H9 (cell line): ENCODE measurements around the gene KCNJ10. TPM values are rescaled to one million over a fixed set of nuclear protein-coding genes. Genes with fewer than 3 reads are reported as not detected.

Source experiments
- DNase-seq: peaks from one replicate; pipeline ENCODE4 v3.0.0-alpha.2; 2017
- H2AFZ ChIP-seq: one replicate; pipeline ENCODE4 v1.6.1; 2013; ENCODE audit warnings: mild to moderate bottlenecking, low read length, control low read depth, moderate library complexity
- H2AK5ac ChIP-seq: 2 replicates; pipeline ENCODE4 v1.6.1; 2013; ENCODE audit warnings: low read length, control low read depth, mixed read lengths; ENCODE audit not compliant: insufficient read length
- H2BK120ac ChIP-seq: one replicate; pipeline ENCODE4 v1.6.1; 2013; ENCODE audit warnings: low read depth, mild to moderate bottlenecking, low read length, control low read depth, inconsistent platforms; ENCODE audit not compliant: poor library complexity, severe bottlenecking
- H2BK12ac ChIP-seq: 2 replicates; pipeline ENCODE4 v1.6.1; 2013; ENCODE audit warnings: low read length, control low read depth, mixed read lengths, low read depth; ENCODE audit not compliant: insufficient read length
- H2BK15ac ChIP-seq: 2 replicates; pipeline ENCODE4 v1.6.1; 2013; ENCODE audit warnings: low read depth, low read length, control low read depth
- H2BK20ac ChIP-seq: one replicate; pipeline ENCODE4 v1.6.1; 2013; ENCODE audit warnings: low read depth, mild to moderate bottlenecking, low read length, control low read depth, inconsistent platforms; ENCODE audit not compliant: poor library complexity, severe bottlenecking
- H2BK5ac ChIP-seq: 2 replicates; pipeline ENCODE4 v1.6.1; 2013; ENCODE audit warnings: low read length, control low read depth, mixed read lengths; ENCODE audit not compliant: insufficient read length
- H3K14ac ChIP-seq: 2 replicates; pipeline ENCODE4 v1.6.1; 2013; ENCODE audit warnings: low read length, control low read depth; ENCODE audit not compliant: insufficient read depth
- H3K18ac ChIP-seq: 2 replicates; pipeline ENCODE4 v1.6.1; 2013; ENCODE audit warnings: low read depth, mild to moderate bottlenecking, mixed read lengths, low read length, control low read depth; ENCODE audit not compliant: insufficient read length
- H3K23ac ChIP-seq: 2 replicates; pipeline ENCODE4 v1.6.1; 2013; ENCODE audit warnings: low read length, control low read depth, mixed read lengths, low read depth; ENCODE audit not compliant: insufficient read length
- H3K23me2 ChIP-seq: 2 replicates; pipeline ENCODE4 v1.6.1; 2013; ENCODE audit warnings: low read depth, mild to moderate bottlenecking, mixed read lengths, low read length, control low read depth; ENCODE audit not compliant: insufficient read length, poor library complexity, severe bottlenecking
- H3K27ac ChIP-seq: 2 replicates; pipeline ENCODE4 v1.5.1; 2013; ENCODE audit warnings: low read length, control low read depth, mixed read lengths, low read depth; ENCODE audit not compliant: insufficient read length
- H3K27me3 ChIP-seq: 2 replicates; pipeline ENCODE4 v1.6.1; 2013; ENCODE audit warnings: low read length, control low read depth, inconsistent platforms; ENCODE audit not compliant: insufficient read depth
- H3K4ac ChIP-seq: 2 replicates; pipeline ENCODE4 v1.6.1; 2013; ENCODE audit warnings: low read depth, mild to moderate bottlenecking, control low read depth, inconsistent platforms, low read length, moderate library complexity
- H3K4me1 ChIP-seq: 2 replicates; pipeline ENCODE4 v1.6.1; 2013; ENCODE audit warnings: low read length, control low read depth, inconsistent platforms; ENCODE audit not compliant: insufficient read depth
- H3K4me2 ChIP-seq: 2 replicates; pipeline ENCODE4 v1.6.1; 2013; ENCODE audit warnings: low read length, control low read depth, mixed read lengths; ENCODE audit not compliant: insufficient read length, insufficient read depth
- H3K56ac ChIP-seq: 2 replicates; pipeline ENCODE4 v1.6.1; 2013; ENCODE audit warnings: low read depth, mild to moderate bottlenecking, mixed read lengths, low read length, control low read depth; ENCODE audit not compliant: insufficient read length
- H3K79me1 ChIP-seq: 2 replicates; pipeline ENCODE4 v1.6.1; 2013; ENCODE audit warnings: low read depth, mild to moderate bottlenecking, moderate library complexity, low read length, control low read depth, inconsistent platforms; ENCODE audit not compliant: insufficient read depth, poor library complexity, severe bottlenecking
- H3K79me2 ChIP-seq: 2 replicates; pipeline ENCODE4 v1.6.1; 2013; ENCODE audit warnings: low read length, control low read depth, inconsistent platforms; ENCODE audit not compliant: insufficient read depth
- H3K9ac ChIP-seq: 2 replicates; pipeline ENCODE4 v1.6.1; 2013; ENCODE audit warnings: low read length, control low read depth, mixed read lengths; ENCODE audit not compliant: insufficient read length; ENCODE audit errors: extremely low read depth
- H3K9me3 ChIP-seq: one replicate; pipeline ENCODE4 v1.6.1; 2013; ENCODE audit warnings: low read depth, low read length, inconsistent platforms; ENCODE audit not compliant: control insufficient read depth
- H3T11ph ChIP-seq: one replicate; pipeline ENCODE4 v1.6.1; 2013; ENCODE audit warnings: mild to moderate bottlenecking, low read length, control low read depth, inconsistent platforms
- H4K20me1 ChIP-seq: one replicate; pipeline ENCODE4 v1.6.1; 2013; ENCODE audit not compliant: control insufficient read depth, insufficient read length, insufficient read depth
- H4K5ac ChIP-seq: 2 replicates; pipeline ENCODE4 v1.6.1; 2013; ENCODE audit warnings: low read depth, mild to moderate bottlenecking, mixed read lengths, low read length, control low read depth; ENCODE audit not compliant: insufficient read length
- H4K8ac ChIP-seq: replicated peaks from 2 replicates; pipeline ENCODE4 v1.6.1; 2013; ENCODE audit warnings: low read length, control low read depth, mixed read lengths, low read depth; ENCODE audit not compliant: insufficient read length
- H4K91ac ChIP-seq: 2 replicates; pipeline ENCODE4 v1.6.1; 2013; ENCODE audit warnings: low read depth, mild to moderate bottlenecking, moderate library complexity, mixed read lengths, low read length, control low read depth; ENCODE audit not compliant: insufficient read length
- H3K27ac Mint-ChIP-seq, 3 experiments: 2 replicates in 2 of 3; 3 replicates in 1 of 3; pipeline ENCODE4 v1.8.0; 2020 to 2021; ENCODE audit warnings: mixed read lengths in 3 of 3, mild to moderate bottlenecking in 1 of 3, moderate library complexity in 1 of 3
- H3K27me3 Mint-ChIP-seq: 2 replicates; pipeline ENCODE4 v1.8.0; 2021; ENCODE audit warnings: low read depth, mild to moderate bottlenecking, moderate library complexity, mixed read lengths
- H3K36me3 Mint-ChIP-seq, 3 experiments: 2 replicates in 2 of 3; 3 replicates in 1 of 3; pipeline ENCODE4 v1.8.0; 2020 to 2021; ENCODE audit warnings: low read depth in 3 of 3, mixed read lengths in 3 of 3; ENCODE audit not compliant: insufficient read depth in 1 of 3
- H3K4me1 Mint-ChIP-seq, 2 experiments: 2 replicates each; pipeline ENCODE4 v1.8.0; 2020; ENCODE audit warnings: mixed read lengths in 2 of 2
- H3K4me3 Mint-ChIP-seq, 2 experiments: 2 replicates in 1 of 2; 3 replicates in 1 of 2; pipeline ENCODE4 v1.8.0; 2020 to 2021; ENCODE audit warnings: mild to moderate bottlenecking in 2 of 2, mixed read lengths in 2 of 2, moderate library complexity in 1 of 2
- H3K9me3 Mint-ChIP-seq, 2 experiments: 2 replicates in 1 of 2; 3 replicates in 1 of 2; pipeline ENCODE4 v1.8.0; 2020; ENCODE audit warnings: mild to moderate bottlenecking in 2 of 2, mixed read lengths in 2 of 2, moderate library complexity in 1 of 2
- WGBS: extraction: QIAGEN DNeasy Blood & Tissue Kit; methylation state at CpG from one replicate; pipeline ENCODE4 v1.1.7; 2013; ENCODE audit warnings: missing lambda C conversion rate, low lambda C conversion rate, mixed read lengths; ENCODE audit not compliant: insufficient read length; ENCODE audit errors: extremely low coverage; 5-methylcytosine and 5-hydroxymethylcytosine counted together
- total RNA-seq: library from RNA; stranded (reverse); gene quantifications from 2 replicates; pipeline ENCODE4 v1.2.1, GENCODE V29; 2021
- TF ChIP-seq, protein P1 (sequence below): fragments of 200-600 bp; sonication (generic); conservative IDR thresholded peaks from 3 replicates; pipeline ENCODE4 v1.8.0; 2021; ENCODE audit warnings: antibody characterized with exemption, mild to moderate bottlenecking

Gene KCNJ10
- total RNA-seq, 1 experiment from 2014 or later = 0.44 TPM

- WGBS = no CpG with 5 or more reads among the region's 5 CpGs
- Histone ChIP-seq H2BK20ac (no peak overlapping the region), H3K14ac (no peak overlapping the region), H2AK5ac (no peak overlapping the region), H3K4me1 (peaks cover 6% of the 10 kb centered on the region; the same call in 1 of the 2 replicates), H3K4me2 (no peak overlapping the region), H4K20me1 (no peaks in the 10 kb centered on the region), H3K79me2 (no peaks in the 10 kb centered on the region), H3K27ac (no peak overlapping the region), H3K4ac (no peak overlapping the region), H3K56ac (no peak overlapping the region), H2BK12ac (no peak overlapping the region), H4K5ac (no peak overlapping the region), H3K9ac (no peak overlapping the region), H2BK5ac (no peak overlapping the region), H3K79me1 (no peaks in the 10 kb centered on the region), H2BK15ac (no peak overlapping the region), H4K8ac (no peak overlapping the region), H2BK120ac (no peak overlapping the region), H3K23me2 (no peaks in the 10 kb centered on the region), H3K23ac (no peak overlapping the region), H2AFZ (no peak overlapping the region), H3K27me3 (no peaks in the 10 kb centered on the region), H4K91ac (no peak overlapping the region), H3K9me3 (no peaks in the 10 kb centered on the region), H3K18ac (no peak overlapping the region), H3T11ph (no peak overlapping the region)
- H3K4me3 Mint-ChIP-seq = no peak overlapping the region
- peaks cover 9% of the 10 kb centered on the region for H3K27me3 Mint-ChIP-seq
- H3K4me1 Mint-ChIP-seq = peaks cover 36 to 55% of the 10 kb centered on the region in 2 experiments
- no peaks in the 10 kb centered on the region; a peak in 1 of 7 replicates for H3K36me3 Mint-ChIP-seq
- no peaks in the 10 kb centered on the region; a peak in 1 of 5 replicates for H3K9me3 Mint-ChIP-seq
- no peak for DNase-seq
- TF ChIP-seq, protein P1, sequence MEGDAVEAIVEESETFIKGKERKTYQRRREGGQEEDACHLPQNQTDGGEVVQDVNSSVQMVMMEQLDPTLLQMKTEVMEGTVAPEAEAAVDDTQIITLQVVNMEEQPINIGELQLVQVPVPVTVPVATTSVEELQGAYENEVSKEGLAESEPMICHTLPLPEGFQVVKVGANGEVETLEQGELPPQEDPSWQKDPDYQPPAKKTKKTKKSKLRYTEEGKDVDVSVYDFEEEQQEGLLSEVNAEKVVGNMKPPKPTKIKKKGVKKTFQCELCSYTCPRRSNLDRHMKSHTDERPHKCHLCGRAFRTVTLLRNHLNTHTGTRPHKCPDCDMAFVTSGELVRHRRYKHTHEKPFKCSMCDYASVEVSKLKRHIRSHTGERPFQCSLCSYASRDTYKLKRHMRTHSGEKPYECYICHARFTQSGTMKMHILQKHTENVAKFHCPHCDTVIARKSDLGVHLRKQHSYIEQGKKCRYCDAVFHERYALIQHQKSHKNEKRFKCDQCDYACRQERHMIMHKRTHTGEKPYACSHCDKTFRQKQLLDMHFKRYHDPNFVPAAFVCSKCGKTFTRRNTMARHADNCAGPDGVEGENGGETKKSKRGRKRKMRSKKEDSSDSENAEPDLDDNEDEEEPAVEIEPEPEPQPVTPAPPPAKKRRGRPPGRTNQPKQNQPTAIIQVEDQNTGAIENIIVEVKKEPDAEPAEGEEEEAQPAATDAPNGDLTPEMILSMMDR = no peak
- no peak overlapping the region for H3K27ac Mint-ChIP-seq
Measured at GRCh38 chr1:160105155-160105554, 35.2 kb upstream of the KCNJ10 start.
